Esophagus muscularis mucosa (tissue), 3 donors: ENCODE results near the gene CERS5.
A peak's percentile ranks its signal among the peaks of the same experiment; 100 is the strongest.

ENCODE experiments used
- CTCF ChIP-seq, 3 experiments: fragments of 200-600 bp in 2 of 3; fragments of 450-650 bp in 1 of 3; sonication (generic) in 2 of 3; IDR thresholded peaks; one replicate each; pipeline ENCODE4 v1.5.1; 2017 to 2019; ENCODE audit warnings: antibody characterized with exemption in 3 of 3, mild to moderate bottlenecking in 2 of 3, moderate library complexity in 1 of 3
- POLR2AphosphoS5 ChIP-seq, 2 donors: sonication (generic); formaldehyde crosslinking; IDR thresholded peaks; one replicate each; pipeline ENCODE4 v1.6.1; 2017; ENCODE audit warnings: antibody characterized with exemption in 2 of 2

DNA sequence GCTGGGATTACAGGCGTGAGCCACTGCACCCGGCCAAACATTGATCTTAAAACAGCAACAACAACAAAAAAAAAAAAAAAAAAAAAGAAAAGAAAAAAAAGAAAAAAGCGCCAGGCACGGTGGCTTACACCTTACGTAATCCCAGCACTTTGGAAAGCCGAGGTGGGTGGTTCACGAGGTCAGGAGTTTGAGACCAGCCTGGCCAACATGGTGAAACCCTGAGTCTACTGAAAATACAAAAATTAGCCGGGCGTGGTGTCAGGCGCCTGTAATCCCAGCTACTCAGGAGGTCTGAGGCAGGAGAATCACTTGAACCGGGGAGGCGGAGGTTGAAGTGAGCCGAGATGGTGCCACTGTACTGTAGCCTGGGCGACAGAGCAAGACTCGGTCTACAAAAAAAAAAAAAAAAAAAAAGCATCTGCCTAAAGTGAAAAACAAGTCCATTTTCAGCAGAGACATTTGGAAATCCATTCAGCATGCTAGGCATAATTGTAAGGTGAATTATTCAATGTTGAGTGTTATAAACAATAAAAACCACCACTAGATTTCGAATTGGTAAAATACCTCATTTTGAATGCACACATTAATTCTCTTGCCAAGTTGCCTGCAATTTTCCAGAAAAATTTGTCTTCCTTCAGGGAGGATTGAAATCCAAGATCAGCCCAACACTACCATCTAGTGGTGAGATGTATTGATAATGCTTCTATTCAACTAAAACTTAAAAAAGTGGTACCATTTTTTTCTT, 8.0 kb upstream of the CERS5 start:
- peak; percentile 65 to 71 (median 69) for TF ChIP-seq CTCF (IDR thresholded peaks at IDR 0.05)
- TF ChIP-seq POLR2AphosphoS5 (IDR thresholded peaks at IDR 0.05), result no peak
